GM18873 (cell line): Measurements from ENCODE around the gene LTO1.

Source experiments
- ATAC-seq: cut with Tn5 transposase; IDR thresholded peaks from one replicate; pipeline ENCODE4 v1.9.1; 2021; ENCODE audit warnings: mild to moderate bottlenecking, moderate library complexity, moderate number of reproducible peaks; ENCODE audit not compliant: unreplicated experiment, low FRiP score

LTO1 gene

GRCh38 chr11:69674886-69675714 is at the start of gene LTO1:
Gene LTO1 (minus strand): TSS chr11:69675353. CDS start chr11:69675239, 114 bp downstream.
- ATAC-seq: peak; percentile 66

GRCh38 chr11:69721745-69722144 is 46.6 kb upstream of the LTO1 start:
- no peak for ATAC-seq

GRCh38 chr11:69721106-69721505 is 46.0 kb upstream of the LTO1 start:
- no peak for ATAC-seq

- no peak for ATAC-seq
These were observed 43.8 kb upstream of the LTO1 start for GRCh38 chr11:69718912-69719311.

GRCh38 chr11:69718147-69718546 is 43.0 kb upstream of the LTO1 start:
- no peak for ATAC-seq

- no peak for ATAC-seq
These were observed 42.0 kb upstream of the LTO1 start for GRCh38 chr11:69716891-69717747.

GRCh38 chr11:69716099-69716498 is 40.9 kb upstream of the LTO1 start:
- ATAC-seq: no peak

- ATAC-seq: no peak
These were observed 40.3 kb upstream of the LTO1 start for GRCh38 chr11:69715446-69715845.

- no peak for ATAC-seq
These were observed 37.0 kb upstream of the LTO1 start for GRCh38 chr11:69711822-69712801.

- no peak for ATAC-seq
These were observed 33.7 kb upstream of the LTO1 start for GRCh38 chr11:69708736-69709401.

- ATAC-seq: no peak
These were observed 32.0 kb upstream of the LTO1 start for GRCh38 chr11:69707176-69707575.

- no peak for ATAC-seq
These were observed 31.0 kb upstream of the LTO1 start for GRCh38 chr11:69705901-69706787.

GRCh38 chr11:69705351-69705811 is 30.2 kb upstream of the LTO1 start:
- no peak for ATAC-seq

GRCh38 chr11:69704508-69705253 is 29.5 kb upstream of the LTO1 start:
- ATAC-seq: no peak

- ATAC-seq: no peak
These were observed 28.8 kb upstream of the LTO1 start, which contains the start of gene FGF19 for GRCh38 chr11:69703768-69704507. Gene FGF19 (minus strand): TSS chr11:69704022. CDS start chr11:69703876, 146 bp downstream.

GRCh38 chr11:69703453-69703767 is 28.3 kb upstream of the LTO1 start:
- no peak for ATAC-seq

- no peak for ATAC-seq
These were observed 27.8 kb upstream of the LTO1 start for GRCh38 chr11:69702769-69703452.
